GM18498 (cell line): ENCODE measurements around the gene RBMX2.
"Not testable (repeated sequence)": the region's sequence is repeated elsewhere in the genome, so short reads cannot be mapped to it uniquely, and the experiment has no call there.

ENCODE experiments used
- ATAC-seq: cut with Tn5 transposase; IDR thresholded peaks from one replicate; pipeline ENCODE4 v1.9.1; 2021; ENCODE audit warnings: mild to moderate bottlenecking, moderate library complexity; ENCODE audit not compliant: unreplicated experiment

Gene RBMX2, protein sequence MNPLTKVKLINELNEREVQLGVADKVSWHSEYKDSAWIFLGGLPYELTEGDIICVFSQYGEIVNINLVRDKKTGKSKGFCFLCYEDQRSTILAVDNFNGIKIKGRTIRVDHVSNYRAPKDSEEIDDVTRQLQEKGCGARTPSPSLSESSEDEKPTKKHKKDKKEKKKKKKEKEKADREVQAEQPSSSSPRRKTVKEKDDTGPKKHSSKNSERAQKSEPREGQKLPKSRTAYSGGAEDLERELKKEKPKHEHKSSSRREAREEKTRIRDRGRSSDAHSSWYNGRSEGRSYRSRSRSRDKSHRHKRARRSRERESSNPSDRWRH

DNA sequence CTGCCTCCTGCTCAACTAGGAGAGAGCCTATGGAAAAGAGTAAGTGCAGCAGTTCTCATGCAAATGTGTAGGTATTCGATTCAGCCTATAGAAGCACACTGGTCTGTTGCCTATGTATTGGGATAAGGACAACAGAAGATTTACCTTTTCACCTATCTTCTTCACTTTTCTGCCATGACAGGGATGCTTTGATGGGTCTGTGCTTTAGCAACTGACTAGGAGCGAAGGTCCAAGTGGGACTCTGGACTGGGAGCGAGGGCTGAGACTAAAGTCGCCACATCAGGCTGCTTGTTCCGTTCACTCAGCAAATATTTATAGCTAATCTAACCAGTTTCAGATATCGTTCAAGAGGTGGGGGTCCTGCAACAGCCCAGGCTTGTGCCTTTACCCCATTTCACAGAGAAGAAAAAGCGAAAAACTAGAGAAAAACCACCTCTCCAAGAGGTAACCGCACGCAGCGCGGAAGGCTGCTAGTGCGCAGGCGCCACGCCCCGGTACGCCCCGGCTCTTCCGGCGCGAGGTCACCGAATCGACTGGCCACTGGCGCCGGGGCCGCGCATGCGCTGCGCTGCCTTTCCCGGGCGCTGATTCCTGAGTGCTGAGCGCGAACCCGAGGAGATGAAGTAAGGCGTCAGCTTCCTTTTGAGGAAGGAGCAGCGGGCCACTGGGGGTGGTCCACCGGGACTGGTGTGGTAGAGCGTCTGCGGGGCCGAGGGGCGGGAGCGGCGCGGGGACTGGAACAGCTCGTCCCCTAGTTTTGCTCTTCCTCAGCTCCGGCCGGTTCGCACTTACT is at the start of gene RBMX2:
Gene RBMX2 (plus strand): TSS at position 573 of the 793 bp plus-strand sequence. CDS start 46 bp downstream, at position 619.
- peak; percentile 97 for ATAC-seq

DNA sequence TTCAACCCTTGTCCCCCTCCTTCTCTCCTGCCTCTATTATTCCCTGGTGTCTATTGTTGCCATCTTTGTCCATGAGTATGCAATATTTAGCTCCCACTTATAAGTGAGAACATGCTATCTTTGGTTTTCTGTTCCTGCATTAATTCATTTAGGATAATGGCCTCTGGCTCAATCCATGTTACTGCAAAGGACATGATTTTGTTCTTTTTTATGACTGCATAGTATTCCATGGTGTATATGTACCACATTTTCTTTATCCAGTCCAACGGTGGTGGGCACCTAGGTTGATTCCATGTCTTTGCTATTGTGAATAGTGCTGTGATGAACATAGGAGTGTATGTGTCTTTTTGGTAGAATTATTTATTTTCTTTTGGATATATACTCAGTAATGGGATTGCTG is 49.7 kb upstream of the RBMX2 start:
- ATAC-seq, result not testable (repeated sequence)

DNA sequence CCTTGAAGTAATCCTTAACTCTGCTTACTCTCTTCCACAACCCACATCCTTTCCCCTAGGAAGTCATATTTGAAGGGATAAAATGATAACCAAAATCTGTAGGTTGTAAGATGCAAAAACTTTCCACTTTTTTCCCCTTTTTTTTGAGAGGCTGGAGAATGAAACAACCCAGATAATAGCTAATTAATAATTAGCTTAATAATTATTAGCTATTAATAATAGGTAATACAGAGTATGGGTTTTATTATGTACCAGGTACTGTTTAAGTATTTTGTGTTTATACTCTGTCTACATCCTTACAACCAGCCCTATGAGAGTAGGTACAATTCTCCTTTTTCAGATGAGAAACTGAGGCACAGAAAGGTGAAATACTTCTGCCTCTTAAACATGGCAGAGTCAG is 25.7 kb upstream of the RBMX2 start:
- no peak for ATAC-seq

DNA sequence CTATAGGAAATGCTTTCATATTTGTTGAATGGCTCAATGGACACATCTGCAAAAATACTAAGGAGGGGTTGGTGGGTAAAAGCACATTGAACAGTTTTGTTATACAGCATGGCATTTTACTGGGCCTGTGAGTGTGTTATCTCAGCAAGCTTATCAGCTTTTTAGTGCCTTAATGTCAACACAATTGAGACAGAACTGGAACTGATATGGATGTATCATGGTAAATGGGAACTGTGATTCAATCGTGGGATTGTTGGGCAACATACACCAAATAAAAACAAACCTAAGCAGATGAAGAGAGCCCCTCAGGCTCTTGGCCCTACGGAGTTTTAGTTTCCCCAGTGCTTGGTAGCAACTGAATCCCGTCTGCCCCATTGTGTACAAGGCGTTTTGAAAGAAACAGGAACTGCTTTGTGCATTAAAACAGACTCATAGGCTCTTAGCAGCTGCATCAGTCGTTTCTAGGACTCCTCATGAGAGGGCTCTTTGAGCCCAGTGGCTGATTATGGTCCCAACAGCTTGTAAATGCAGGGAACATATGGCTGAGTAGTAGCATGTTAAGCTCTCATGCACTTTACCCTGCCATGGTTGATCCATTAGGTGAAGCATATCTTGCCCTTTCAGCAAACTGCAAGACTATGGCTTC is 23.6 kb upstream of the RBMX2 start:
- no peak for ATAC-seq

DNA sequence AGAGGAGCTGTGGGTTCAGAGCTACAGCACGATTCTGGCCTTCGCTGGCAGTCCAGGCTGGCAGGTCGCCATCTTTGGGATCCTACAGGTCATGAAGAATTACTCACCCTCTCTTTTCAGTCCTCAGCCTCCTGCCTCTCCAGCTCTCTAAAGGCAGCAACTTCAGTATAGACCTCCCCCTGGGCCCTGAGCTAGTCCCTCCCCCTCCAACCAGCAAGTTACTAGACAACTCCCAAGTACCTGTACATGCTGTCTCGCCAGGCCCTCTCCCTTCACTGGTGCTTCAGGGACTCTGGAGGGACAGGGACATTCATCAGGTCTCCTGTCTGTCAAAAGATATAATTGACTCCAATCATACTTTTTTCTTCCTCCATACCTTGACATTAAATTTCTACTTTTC is 16.3 kb upstream of the RBMX2 start, which contains the start of gene GPR119:
Gene GPR119 (minus strand): TSS at position 155 of the 400 bp plus-strand sequence. CDS start 227 bp downstream, outside the sequence.
- ATAC-seq, result no peak

DNA sequence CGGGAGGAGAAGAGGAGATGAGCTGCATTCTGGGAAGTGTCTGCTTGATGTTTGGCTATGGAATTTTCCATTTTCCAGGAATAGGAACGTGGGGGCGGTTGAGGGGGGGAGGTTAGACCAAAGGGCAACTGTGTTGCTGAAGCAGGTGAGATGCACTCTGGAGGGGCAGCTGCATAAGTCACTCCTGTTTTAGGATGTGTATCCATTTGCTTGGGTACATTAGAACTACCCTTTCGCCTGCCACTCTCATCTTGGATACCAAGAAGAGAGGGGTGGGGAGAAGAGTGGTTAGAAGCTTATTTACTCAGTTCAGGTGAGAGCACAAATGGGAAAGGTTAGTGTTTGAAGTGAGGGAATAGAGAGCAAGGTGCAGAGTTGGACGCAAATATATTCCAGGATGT is 15.4 kb upstream of the RBMX2 start:
- no peak for ATAC-seq

DNA sequence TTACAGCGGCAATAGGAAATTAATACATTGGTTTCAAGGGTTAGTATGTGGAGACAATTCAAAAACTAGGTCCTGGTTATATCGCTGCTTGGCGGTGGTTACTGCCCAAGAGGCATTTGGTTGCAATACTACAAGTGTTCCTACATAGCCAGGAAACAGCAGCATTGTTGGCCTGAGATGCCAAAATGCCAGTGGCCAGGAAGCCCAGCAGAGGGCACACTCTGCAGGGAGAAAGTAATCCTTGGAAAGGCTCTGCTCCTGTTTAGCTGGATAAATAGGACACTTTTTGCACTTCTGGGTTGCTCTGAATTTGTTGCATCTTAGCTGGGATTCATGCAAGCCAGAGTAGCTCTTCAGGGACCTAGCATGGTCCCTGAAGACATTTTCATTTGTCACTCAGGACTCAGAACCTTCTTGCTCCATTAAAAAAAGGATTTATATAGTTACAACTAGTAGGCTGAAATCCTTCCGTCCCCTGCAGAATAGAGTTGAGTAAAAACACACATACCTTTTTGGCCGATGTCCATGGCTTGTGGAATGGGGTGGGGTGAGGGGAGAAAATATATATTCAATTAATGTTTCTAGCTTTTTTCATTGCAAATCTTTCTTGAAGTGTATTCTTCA is 8.2 kb upstream of the RBMX2 start:
- ATAC-seq, result no peak

DNA sequence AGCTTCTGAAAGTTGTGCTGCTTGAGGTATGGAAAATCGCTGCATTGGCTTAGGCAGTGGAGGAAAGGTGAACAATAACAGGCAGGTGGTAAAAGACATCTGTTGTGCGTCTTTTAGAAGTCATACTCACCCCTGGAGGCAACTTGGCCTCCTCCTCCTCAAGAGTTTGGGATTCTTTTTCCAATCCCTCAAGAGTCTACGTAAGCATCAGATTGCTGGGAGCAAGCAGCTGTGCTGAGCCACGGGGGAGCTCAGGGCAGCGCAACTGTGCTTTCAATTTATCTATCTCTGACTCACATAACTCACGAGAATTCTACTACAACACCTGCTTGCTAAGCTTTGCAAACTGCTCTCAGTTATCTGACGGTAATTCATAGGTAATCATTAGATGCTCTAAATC is 6.4 kb upstream of the RBMX2 start:
- ATAC-seq, result no peak

DNA sequence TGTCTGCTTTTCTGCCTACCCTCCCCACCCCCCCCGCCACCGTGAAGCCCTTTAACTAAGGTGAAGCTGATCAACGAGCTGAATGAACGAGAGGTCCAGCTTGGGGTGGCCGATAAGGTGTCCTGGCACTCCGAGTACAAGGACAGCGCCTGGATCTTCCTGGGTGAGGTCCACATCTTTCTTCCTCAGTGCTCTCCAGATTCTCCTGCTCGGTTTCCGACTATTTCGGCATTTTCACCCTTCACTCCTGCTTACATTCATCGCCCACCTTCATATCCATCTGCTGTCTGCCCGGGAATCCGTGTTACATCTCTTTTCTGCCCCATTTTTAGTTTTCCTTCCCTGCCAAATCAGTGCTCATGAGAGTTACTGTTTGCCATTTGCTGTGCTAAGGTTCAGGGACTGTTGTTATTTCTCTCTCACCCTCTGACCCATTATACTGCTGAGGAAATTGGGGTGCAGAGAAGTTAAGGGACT is 459 bp downstream of the RBMX2 start:
- ATAC-seq, result no peak

DNA sequence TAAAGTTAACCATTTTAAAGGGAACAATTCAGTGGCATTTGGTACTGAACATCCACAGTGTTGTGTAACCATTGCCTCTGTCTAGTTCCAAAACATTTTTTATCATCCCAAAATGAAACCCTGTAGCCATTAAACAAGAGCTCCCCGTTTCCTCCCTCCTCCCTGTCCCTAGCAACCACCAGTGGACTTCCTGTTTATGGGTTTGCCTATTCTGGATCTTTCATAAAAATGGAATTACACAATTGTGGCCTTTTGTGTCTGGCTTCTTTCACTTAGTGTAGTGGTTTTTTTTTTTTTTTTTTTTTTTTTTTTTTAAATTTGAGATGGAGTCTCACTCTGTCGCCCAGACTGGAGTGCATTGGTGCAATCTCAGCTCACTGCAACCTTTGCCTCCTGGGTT is 11.6 kb downstream of the RBMX2 start:
- no peak for ATAC-seq

DNA sequence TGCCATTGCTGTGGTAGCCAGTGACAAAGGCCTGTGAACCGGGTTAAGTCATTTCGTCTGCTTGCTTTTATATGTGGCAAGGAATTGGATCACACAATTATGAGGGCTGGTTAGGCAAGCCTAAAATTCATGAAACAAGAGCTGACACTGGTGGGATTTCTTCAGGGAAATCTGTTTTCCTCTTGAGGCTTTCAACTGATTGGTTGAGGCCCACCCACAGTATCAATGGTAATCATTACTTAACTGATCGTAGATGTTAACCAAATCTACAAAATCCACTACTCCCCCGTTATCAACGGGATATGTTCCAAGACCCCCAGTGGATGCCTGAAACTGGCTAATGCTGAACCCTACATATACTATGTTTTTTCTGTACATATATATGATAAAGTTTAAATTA is 13.0 kb downstream of the RBMX2 start:
- ATAC-seq, result no peak

DNA sequence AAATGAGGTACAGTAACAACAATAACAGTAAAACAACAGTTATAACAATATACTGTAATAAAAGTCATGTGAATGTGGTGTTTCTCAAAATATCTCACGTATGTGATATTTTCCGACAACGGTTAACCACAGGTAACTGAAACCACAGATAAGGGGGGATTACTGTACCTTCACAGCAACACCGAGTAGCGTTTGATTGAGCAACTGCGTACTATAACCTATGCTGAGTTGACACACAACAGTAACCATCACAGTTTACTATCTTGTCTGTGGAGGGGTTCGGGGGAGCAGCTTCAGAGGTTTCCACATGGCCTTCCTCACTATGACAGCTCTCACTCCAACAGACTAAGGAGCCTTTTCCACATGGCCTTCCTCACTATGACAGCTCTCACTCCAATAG is 13.4 kb downstream of the RBMX2 start:
- ATAC-seq, result no peak

DNA sequence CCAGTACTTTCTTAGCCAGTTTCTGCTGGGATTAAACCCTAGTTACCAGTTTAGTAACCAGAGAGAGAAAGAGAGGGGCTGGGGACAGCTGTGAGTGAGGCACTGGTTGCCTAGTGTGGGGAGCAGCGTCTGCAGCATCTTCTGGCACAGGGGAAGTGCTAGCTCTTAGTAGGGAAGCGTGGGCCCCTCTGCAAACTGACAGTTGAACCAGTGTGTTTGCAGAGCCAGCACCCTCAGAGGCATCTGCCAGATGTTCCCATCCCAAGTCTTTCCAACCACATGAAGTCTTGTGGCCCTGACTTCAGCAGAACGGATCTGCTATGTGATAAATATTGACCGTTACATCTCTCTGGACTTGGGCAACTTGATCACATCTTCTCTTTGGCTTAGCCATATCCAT is 15.0 kb downstream of the RBMX2 start:
- no peak for ATAC-seq

DNA sequence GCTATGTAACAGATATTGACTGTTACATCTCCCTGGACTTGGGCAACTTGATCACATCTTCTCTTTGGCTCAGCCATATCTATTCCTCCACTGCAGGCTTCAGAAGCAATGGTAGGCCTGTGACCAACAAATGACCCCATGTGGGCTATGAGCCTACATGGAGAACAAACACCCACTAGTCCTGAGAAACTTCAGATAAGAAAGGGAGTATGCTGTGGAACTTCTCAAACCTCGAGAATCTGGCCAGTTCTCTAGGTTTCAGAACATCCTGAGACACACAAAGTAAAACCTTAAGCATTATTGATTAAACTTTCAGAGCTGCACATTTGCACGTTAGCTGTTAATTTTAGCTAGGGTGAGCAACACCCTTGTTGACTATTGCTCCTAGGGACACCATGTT is 16.3 kb downstream of the RBMX2 start:
- no peak for ATAC-seq

DNA sequence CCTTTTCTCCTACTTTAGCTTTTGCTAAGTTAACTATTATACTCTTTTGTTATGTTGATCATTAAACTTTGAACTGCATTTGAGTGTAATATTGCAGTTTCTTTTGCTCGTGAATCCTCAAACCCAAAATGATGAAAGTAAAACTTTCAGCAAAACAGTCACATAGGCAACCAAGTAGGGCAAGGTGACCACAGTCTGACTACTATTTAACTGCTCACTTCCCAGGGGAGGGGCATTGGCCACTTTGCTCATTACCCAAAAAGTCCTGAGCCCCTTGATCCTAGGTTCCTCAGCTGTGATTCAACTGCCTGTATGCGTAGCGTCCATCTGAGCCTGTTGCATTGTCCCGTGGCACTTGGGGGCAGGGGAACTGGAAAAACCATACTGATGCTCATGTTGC is 17.0 kb downstream of the RBMX2 start:
- peak; percentile 62 for ATAC-seq

DNA sequence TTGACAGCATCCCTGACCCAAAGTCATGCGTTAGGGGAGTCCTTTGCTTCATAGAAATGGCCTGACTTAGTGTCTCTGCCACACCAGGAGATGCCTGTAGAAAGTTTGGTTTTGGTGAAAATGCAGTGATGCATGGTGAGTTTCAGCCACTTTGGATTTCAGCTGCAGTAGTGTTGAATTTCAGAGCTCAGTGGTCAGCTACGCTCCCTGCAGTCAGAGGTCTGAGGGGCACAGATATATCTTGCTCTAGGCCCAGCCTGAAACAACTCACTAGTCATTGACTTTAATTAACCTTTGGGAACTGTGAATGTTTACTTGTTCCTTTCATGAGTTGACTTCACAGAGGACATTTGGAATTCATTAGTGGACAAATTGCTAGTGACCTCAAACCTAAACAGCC is 17.5 kb downstream of the RBMX2 start:
- no peak for ATAC-seq

DNA sequence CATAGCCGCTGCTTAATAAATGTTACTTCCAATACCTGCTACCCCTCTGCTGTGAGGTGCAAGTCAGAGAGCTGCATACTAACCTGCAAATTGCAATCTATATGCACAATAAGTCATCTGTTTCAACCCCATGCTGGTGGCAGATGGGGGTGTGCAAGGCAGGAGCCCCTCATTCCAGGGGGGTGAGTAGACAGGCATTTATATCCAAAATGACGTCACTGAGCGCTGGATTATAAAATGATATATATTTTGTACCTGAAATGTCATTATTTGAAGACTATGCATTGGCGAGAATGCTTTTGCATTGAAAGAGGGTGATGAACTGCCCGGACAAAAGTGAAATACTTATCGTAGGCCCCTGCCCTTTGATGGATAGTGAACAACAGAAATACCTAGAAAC is 24.7 kb downstream of the RBMX2 start:
- no peak for ATAC-seq

DNA sequence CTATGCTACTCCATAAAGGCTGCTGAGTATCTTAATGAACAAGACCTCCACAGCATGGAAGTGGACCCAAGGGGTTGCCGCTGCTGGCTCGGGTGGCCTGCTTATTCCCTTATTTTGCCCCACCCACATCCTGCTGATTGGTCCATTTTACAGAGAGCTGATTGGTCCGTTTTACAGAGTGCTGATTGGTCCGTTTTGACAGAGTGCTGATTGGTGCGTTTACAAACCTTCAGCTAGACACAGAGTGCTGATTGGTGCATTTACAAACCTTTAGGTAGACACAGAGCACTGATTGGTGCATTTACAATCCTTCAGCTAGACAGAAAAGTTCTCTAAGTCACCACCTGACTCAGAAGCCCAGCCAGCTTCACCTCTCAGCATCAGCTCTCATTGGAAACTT is 27.4 kb downstream of the RBMX2 start:
- ATAC-seq, result not testable (repeated sequence)

DNA sequence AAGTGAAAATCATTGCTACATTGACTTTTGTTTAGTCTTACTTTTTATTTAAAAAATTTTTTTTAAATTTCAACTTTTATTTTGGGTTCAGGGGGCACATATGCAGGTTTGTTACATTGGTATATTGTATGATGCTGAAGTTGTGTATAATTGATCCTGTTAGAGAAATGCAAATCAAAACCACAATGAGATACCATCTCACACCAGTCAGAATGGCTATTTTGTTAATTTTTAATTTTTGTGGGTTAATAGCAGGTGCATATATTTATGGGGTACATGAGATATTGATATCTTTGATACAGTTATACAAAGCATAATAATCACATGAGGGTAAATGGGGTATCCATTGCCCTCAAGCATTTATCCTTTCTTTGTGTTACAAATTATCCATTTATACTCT is 34.1 kb downstream of the RBMX2 start:
- ATAC-seq, result no peak

DNA sequence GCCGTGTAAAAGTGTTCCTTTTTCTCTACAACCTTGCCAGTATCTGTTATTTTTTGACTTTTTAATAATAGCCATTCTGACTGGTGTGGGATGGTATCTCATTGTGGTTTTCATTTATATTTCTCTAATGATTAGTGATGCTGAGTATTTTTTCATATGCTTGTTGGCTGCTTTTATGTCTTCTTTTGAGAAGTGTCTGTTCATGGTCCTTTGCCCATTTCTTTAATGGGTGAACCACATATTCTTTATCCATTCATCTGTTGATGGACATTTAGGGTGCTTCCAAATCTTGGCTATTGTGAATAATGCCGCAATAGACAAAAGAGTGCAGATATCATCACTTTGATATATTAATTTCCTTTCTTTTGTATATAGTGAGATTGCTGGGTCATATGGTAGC is 36.2 kb downstream of the RBMX2 start:
- not testable (repeated sequence) for ATAC-seq

DNA sequence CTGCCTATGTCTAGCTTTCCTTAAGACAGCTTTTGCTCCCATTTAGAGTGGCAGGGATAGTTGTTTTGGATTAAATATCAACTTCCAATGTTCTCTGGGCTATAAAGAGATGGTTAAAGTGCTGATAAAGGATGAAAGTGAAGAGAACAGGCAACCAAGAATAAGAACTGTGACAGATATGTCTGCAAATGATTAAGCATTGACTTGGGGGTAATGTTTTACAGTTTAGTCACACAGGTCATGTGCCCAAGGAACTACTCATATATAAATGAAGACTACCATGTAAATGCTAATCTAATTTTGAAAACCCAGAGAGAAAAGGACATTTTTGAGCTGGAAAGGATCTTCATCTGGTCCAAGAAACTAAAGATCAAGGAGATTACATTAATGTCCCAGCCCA is 42.1 kb downstream of the RBMX2 start:
- no peak for ATAC-seq
